Glutamatergic neuron (in vitro differentiated cells): ENCODE measurements around the gene SEC31A. TPM values are rescaled to one million over a fixed set of nuclear protein-coding genes. Genes with fewer than 3 reads are reported as not detected.
"Not testable (repeated sequence)": the region's sequence is repeated elsewhere in the genome, so short reads cannot be mapped to it uniquely, and the experiment has no call there.

ENCODE experiments used
- DNase-seq: peaks from one replicate; pipeline ENCODE4 v3.0.0; 2022
- H3K27ac Mint-ChIP-seq: one replicate; pipeline ENCODE4 v1.8.0; 2020; ENCODE audit warnings: mild to moderate bottlenecking, mixed read lengths, inconsistent platforms; ENCODE audit not compliant: unreplicated experiment
- H3K27me3 Mint-ChIP-seq: one replicate; pipeline ENCODE4 v1.8.0; 2020; ENCODE audit warnings: mild to moderate bottlenecking, moderate library complexity, mixed read lengths, inconsistent platforms; ENCODE audit not compliant: unreplicated experiment
- H3K36me3 Mint-ChIP-seq: one replicate; pipeline ENCODE4 v1.8.0; 2020; ENCODE audit warnings: mild to moderate bottlenecking, mixed read lengths, inconsistent platforms; ENCODE audit not compliant: unreplicated experiment
- H3K4me1 Mint-ChIP-seq: one replicate; pipeline ENCODE4 v1.8.0; 2020; ENCODE audit warnings: mild to moderate bottlenecking, low read depth, mixed read lengths, inconsistent platforms; ENCODE audit not compliant: unreplicated experiment
- H3K4me3 Mint-ChIP-seq: one replicate; pipeline ENCODE4 v1.8.0; 2020; ENCODE audit warnings: mild to moderate bottlenecking, mixed read lengths, inconsistent platforms; ENCODE audit not compliant: unreplicated experiment
- H3K9me3 Mint-ChIP-seq: one replicate; pipeline ENCODE4 v1.8.0; 2020; ENCODE audit warnings: mild to moderate bottlenecking, moderate library complexity, mixed read lengths, inconsistent platforms; ENCODE audit not compliant: unreplicated experiment
- total RNA-seq: library from RNA; stranded (reverse); fragmentation: NEBNext Ultra II Directional; extraction: Animal tissue kit (Norgen Biotek cat#: 25700); gene quantifications from one replicate; pipeline ENCODE4 v1.2.1, GENCODE V29; 2021; ENCODE audit not compliant: unreplicated experiment
- TF ChIP-seq, protein P1 (sequence below): fragments of 200-600 bp; sonication (generic); IDR thresholded peaks from one replicate; pipeline ENCODE4 v1.5.0; 2021; ENCODE audit not compliant: partially characterized antibody, unreplicated experiment

SEC31A gene
- total RNA-seq, 1 donor from 2014 or later: 201 TPM

DNA sequence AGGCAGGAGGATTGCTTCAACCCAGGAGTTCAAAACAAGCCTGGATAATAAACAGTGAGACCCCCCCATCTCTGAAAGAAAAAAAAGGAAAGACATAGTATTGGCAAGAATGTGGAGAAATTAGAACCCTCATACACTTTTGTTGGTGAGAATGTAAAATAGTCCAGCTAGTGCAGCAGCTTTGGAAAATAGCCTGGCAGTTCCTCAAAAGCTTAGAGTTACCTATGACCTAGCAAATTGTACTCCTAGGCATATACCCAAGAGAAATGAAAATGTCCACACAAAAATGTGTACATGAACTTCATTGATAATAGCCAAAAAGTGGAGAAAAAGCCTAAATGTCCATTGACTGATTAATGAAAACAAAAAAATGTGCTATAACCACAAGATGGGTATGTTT is 30.8 kb upstream of the SEC31A start:
- Mint-ChIP-seq H3K27ac (no peak overlapping the region), H3K4me3 (no peak overlapping the region), H3K27me3 (no peaks in the 10 kb centered on the region), H3K4me1 (no peaks in the 10 kb centered on the region), H3K36me3 (no peaks in the 10 kb centered on the region), H3K9me3 (no peaks in the 10 kb centered on the region)
- TF ChIP-seq, protein P1, sequence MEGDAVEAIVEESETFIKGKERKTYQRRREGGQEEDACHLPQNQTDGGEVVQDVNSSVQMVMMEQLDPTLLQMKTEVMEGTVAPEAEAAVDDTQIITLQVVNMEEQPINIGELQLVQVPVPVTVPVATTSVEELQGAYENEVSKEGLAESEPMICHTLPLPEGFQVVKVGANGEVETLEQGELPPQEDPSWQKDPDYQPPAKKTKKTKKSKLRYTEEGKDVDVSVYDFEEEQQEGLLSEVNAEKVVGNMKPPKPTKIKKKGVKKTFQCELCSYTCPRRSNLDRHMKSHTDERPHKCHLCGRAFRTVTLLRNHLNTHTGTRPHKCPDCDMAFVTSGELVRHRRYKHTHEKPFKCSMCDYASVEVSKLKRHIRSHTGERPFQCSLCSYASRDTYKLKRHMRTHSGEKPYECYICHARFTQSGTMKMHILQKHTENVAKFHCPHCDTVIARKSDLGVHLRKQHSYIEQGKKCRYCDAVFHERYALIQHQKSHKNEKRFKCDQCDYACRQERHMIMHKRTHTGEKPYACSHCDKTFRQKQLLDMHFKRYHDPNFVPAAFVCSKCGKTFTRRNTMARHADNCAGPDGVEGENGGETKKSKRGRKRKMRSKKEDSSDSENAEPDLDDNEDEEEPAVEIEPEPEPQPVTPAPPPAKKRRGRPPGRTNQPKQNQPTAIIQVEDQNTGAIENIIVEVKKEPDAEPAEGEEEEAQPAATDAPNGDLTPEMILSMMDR: no peak
- DNase-seq: no peak

DNA sequence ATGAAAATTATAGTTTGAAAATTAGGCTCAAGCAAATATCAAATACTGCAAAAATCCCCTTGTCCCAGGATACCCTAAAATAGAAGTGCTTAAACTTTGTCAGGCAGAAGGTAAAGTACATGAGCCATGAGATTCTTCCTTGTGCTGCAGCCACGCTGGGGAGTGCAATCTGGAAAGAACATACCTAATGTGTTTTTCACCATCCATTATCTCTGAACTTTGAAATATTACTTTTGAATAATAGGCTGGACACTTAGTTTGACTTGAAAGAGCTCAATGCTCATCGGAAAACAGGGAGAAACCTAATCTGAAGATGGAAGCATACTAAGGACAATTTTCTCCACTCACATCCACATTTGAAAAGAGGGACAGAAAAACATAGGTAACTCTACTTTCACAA is 28.4 kb upstream of the SEC31A start:
- no peak for DNase-seq
- Mint-ChIP-seq H3K36me3 (no peaks in the 10 kb centered on the region), H3K4me3 (no peak overlapping the region), H3K27me3 (no peaks in the 10 kb centered on the region), H3K27ac (no peak overlapping the region), H3K9me3 (no peaks in the 10 kb centered on the region), H3K4me1 (no peaks in the 10 kb centered on the region)
- TF ChIP-seq, protein P1: no peak

DNA sequence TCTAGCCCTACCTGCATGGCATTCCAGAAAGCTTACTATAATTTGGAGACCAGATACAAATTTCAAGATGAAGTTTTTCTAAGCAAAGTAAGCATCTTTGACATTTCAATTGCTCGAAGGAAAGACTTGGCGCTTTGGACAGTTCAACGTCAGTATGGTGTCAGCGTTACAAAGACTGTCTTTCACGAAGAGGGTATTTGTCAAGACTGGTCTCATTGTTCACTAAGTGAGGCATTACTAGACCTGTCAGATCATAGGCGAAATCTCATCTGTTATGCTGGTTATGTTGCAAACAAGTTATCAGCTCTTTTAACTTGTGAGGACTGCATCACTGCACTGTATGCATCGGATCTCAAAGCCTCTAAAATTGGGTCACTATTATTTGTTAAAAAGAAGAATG is 27.1 kb upstream of the SEC31A start:
- Mint-ChIP-seq H3K36me3 (no peaks in the 10 kb centered on the region), H3K9me3 (no peaks in the 10 kb centered on the region), H3K27ac (no peak overlapping the region), H3K4me3 (no peak overlapping the region), H3K27me3 (no peaks in the 10 kb centered on the region), H3K4me1 (no peaks in the 10 kb centered on the region)
- TF ChIP-seq, protein P1: no peak
- DNase-seq: no peak

DNA sequence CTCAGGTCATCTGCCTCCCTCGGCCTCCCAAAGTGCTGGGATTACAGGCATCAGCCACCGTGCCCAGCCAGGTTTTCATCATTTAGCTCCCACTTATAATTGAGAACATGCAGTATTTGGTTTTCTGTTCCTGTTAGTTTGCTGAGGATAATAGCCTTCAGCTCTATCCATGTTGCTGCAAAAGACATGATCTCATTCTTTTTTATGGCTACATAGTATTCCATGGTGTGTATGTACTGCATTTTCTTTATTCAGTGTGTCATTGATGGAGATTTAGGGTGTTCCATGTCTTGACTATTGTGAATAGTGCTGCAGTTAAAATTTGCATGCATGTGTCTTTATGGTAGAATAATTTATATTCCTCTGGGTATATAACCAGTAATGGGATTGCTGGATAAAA is 23.0 kb upstream of the SEC31A start:
- not testable (repeated sequence) for H3K27ac Mint-ChIP-seq, DNase-seq, H3K9me3 Mint-ChIP-seq, H3K27me3 Mint-ChIP-seq, H3K4me1 Mint-ChIP-seq, H3K4me3 Mint-ChIP-seq, H3K36me3 Mint-ChIP-seq

DNA sequence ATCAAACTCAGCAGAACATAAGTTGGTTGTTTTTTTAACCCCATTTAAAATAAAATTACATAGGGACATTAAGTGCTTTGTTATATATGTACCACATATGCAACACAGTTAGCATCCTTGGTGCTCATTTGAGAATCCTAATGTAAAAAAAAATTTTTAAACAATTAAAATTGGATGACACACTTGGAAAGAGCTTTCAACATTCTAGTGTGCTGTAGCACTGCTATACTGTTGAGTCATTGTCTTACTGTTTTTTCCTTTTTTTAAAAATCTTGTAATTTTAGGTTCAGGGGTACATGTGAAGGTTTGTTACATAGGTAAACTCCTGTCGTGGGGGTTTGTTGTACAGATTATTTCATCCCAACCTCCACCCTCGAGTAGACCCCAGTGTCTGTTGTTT is 22.4 kb upstream of the SEC31A start:
- no peaks in the 10 kb centered on the region for H3K4me1 Mint-ChIP-seq
- H3K27me3 Mint-ChIP-seq: no peaks in the 10 kb centered on the region
- H3K27ac Mint-ChIP-seq: no peak overlapping the region
- H3K9me3 Mint-ChIP-seq: no peaks in the 10 kb centered on the region
- DNase-seq: no peak
- H3K4me3 Mint-ChIP-seq: no peak overlapping the region
- TF ChIP-seq, protein P1: no peak
- no peaks in the 10 kb centered on the region for H3K36me3 Mint-ChIP-seq

DNA sequence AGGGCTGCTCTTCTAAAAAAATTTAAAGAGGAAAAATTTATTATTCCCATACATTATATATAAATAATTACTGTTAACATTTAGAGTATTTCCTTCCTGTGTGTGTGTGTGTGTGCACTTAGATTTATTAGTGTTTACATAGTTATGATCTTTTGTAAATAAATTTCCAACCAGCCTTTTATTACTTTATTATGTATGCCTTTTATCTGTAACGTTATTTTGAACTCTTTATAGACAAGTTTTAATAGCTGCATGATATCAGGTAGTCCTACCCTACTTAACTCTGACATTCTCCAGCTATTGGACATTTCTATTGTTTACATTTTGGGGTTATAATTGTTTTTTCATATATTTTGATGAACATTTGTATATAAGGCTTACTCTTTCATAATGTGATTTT is 18.4 kb upstream of the SEC31A start:
- Mint-ChIP-seq H3K4me3 (no peak overlapping the region), H3K4me1 (no peaks in the 10 kb centered on the region), H3K9me3 (no peaks in the 10 kb centered on the region), H3K36me3 (no peaks in the 10 kb centered on the region), H3K27me3 (no peaks in the 10 kb centered on the region), H3K27ac (no peak overlapping the region)
- TF ChIP-seq, protein P1: no peak
- DNase-seq: no peak
